Measurements from ENCODE around the gene NFIA.
"Not testable (repeated sequence)": the region's sequence is repeated elsewhere in the genome, so short reads cannot be mapped to it uniquely, and the experiment has no call there.

The NFIA gene

DNA sequence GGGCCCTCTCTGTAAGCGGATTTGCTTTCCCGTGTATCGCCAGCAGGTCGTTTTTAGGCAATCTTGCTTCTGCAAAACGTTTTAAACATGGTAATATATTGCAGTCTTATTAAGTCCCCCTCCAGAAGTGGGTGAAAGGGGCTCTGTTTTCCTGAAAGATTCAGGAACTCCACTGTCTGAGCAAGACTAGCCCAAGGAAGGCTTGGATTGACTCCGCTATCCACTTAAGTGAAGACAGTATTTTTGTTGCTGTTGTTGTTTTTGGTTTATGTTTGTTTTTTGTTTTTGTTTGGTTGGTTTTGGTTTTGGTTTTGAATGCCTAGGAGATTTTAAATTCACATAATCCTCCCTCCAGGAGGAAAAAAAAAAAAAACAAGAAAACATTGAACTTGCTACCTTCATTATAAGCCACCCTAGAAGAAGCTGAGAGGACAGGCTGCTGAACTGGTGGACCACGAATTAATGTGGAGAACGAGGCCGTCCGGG lies 29.1 kb upstream of the NFIA start:
- H3K27me3 ChIP-seq (ENCODE audit: insufficient read depth, low read length): peaks cover 79% of the 10 kb centered on the region
- no peak overlapping the region for H2AFZ ChIP-seq (ENCODE audit: low read depth, low read length)
- H3K4me3 ChIP-seq (ENCODE audit: low read length): no peak overlapping the region
- H3K4me1 ChIP-seq (ENCODE audit: insufficient read depth, low read length): no peaks in the 10 kb centered on the region
- H3K36me3 ChIP-seq (ENCODE audit: insufficient read depth, low read length): no peaks in the 10 kb centered on the region
- no peaks in the 10 kb centered on the region for H3K9me3 ChIP-seq (ENCODE audit: low read length)

DNA sequence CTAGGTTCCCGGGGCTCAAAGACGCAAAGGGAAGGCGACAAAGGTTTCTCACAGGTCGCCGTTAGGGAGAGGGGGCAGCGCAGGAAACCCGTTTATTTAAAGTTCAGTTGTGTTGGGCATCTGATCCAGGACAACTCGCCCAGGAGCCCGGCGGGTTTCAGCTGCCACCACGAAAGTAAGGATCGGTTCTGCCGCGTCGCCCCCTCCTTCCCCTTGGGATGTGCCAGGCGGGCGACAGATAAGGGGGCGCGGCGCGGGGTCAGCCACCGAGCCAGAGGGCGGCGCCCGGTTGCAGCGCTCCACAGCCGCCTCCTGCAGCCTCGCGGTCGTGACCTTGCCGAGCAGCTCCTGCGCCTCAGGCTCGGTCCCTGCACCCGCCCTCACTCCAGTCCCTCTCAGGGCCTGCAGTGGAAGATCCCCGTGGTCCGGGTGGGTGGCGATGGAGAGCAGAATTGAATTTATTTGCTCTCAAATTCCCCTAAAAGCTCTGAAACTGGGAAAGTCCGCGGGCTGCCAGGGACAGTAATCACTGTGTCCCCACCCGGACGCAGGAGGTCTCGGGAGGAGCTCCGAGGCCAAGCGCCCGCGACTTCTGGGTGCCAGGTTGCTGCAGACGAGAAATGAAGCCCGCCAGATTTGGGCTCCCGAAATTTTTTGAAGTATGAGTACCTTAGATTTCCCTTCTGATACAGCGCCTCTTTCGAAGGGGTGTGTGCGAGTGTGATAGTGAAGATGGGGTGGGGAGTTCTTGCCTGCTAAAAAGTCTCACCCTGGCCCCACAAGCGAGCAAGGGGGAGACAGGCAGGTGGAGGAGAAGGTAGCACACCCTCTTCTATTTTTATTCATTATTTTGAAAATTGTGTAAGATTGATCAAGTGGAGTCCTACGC lies 28.4 kb upstream of the NFIA start:
- Histone ChIP-seq H3K36me3 (ENCODE audit: insufficient read depth, low read length) (no peaks in the 10 kb centered on the region), H3K4me3 (ENCODE audit: low read length) (no peak overlapping the region), H2AFZ (ENCODE audit: low read depth, low read length) (no peak overlapping the region), H3K27me3 (ENCODE audit: insufficient read depth, low read length) (peaks cover 84% of the 10 kb centered on the region), H3K4me1 (ENCODE audit: insufficient read depth, low read length) (no peaks in the 10 kb centered on the region), H3K9me3 (ENCODE audit: low read length) (no peaks in the 10 kb centered on the region)

DNA sequence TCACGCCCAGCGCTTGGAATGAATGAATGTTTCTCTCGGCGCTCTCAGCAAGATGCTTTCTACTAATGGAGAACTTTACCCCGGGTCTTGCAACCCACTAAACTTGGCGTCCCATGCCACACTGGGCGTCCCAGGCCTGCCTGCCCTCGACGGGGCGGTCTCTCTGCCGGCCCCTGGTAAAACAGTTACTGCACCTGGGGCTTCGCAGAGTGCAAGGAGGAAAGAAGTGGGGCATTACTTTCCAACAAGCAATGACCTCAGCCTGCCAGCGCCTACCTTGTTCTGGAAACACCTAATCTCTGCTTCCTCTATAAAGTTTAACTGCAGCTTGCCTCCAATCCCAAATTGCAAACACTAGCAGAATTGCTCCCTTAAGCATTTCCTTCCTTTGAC lies 27.8 kb upstream of the NFIA start:
- Histone ChIP-seq H3K36me3 (ENCODE audit: insufficient read depth, low read length) (no peaks in the 10 kb centered on the region), H3K27me3 (ENCODE audit: insufficient read depth, low read length) (peaks cover 82% of the 10 kb centered on the region), H3K9me3 (ENCODE audit: low read length) (no peaks in the 10 kb centered on the region), H2AFZ (ENCODE audit: low read depth, low read length) (no peak overlapping the region), H3K4me1 (ENCODE audit: insufficient read depth, low read length) (no peaks in the 10 kb centered on the region), H3K4me3 (ENCODE audit: low read length) (no peak overlapping the region)

DNA sequence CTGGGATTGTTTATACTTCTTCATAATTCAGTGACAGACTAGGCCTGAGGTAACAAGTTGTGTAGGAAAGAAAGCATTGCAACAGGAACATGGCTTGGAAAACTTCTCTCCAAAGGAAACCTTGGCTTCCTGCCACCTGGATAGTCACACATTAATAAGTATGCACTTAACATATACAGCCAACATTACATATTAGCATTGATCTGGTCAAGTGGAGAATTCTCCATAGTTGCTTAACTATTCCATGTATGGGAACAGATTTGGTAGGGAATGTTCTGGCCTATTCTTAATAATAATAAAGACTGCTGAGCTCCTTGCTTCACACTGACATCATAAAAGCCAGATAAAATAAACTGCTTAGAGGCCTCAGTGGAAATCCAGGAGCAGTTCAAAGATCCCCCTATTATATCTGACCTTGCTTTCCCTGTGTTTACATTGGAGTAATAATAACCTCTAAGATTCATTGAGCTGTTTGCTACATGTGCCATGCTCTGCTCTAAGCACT lies 27.2 kb upstream of the NFIA start:
- Histone ChIP-seq H3K36me3 (ENCODE audit: insufficient read depth, low read length) (no peaks in the 10 kb centered on the region), H3K9me3 (ENCODE audit: low read length) (no peaks in the 10 kb centered on the region), H2AFZ (ENCODE audit: low read depth, low read length) (no peak overlapping the region), H3K4me3 (ENCODE audit: low read length) (no peak overlapping the region), H3K27me3 (ENCODE audit: insufficient read depth, low read length) (peaks cover 80% of the 10 kb centered on the region), H3K4me1 (ENCODE audit: insufficient read depth, low read length) (no peaks in the 10 kb centered on the region)

DNA sequence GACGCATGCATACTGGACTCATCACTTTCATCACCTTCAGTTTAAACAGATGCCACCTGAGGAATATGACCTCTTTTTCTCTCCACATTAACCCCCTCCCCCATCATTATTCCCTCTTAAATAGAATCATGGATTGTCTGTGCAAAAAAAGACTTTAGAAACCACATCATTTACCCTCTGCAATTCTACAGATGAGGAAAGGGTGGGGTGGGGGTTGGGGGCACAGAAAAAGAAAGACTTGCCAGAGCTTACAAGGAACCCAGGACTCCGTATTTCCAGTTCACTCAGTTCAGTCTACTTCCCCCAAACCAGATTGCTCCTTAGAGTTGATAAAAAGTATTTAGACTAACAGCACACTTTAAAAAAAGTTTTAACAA lies 26.2 kb upstream of the NFIA start:
- H3K4me3 ChIP-seq (ENCODE audit: low read length): no peak overlapping the region
- H3K27me3 ChIP-seq (ENCODE audit: insufficient read depth, low read length): peaks cover 74% of the 10 kb centered on the region
- no peaks in the 10 kb centered on the region for H3K9me3 ChIP-seq (ENCODE audit: low read length)

DNA sequence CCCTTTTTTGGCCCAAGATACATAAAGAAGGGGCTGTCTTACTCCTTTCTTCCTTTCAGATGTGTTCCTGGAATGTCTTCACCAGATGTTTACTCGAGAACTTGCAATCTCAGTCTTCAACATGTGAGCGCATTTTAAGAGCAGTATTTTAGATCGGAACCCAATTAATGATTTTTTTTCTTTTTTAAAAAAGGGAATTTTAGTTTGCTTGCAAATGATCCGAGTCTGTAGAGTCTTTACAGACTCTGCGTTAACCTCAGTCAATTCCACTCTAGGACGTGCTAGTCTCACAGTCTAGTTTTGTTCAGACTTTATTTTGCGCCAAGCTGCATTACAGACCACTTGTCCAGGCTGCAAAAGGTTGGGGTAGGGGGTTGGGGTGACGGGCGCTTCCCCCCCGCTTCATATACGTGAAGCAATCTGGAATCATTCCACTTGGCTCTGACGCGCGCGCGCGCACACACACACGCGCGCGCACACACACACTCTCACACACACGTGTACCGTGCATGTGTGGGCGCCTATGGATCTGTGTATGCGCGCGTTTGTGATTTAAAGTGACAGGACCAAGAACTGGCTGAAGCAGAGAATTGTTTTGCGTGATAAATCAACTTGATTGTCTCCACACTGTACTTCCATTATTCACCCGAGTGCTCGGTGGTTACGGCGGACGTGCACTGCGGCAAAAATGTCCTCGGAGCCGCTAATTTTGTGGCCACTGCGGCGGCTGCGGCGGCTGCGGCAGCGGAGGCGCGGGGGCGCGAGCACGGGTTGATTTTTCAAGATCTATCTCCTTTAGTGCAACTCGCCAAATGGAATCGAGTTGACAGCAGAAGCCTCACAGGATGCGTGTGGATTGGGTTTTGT lies 25.6 kb upstream of the NFIA start:
- peak overlapping the region; percentile 32 for H2AFZ ChIP-seq (ENCODE audit: low read depth, low read length)
- H3K27me3 ChIP-seq (ENCODE audit: insufficient read depth, low read length): peaks cover 68% of the 10 kb centered on the region
- H3K4me1 ChIP-seq (ENCODE audit: insufficient read depth, low read length): no peaks in the 10 kb centered on the region
- H3K36me3 ChIP-seq (ENCODE audit: insufficient read depth, low read length): no peaks in the 10 kb centered on the region
- no peaks in the 10 kb centered on the region for H3K9me3 ChIP-seq (ENCODE audit: low read length)
- H3K4me3 ChIP-seq (ENCODE audit: low read length): peak overlapping the region; percentile 40

More for the DNA sequence above, 26.2 kb upstream of the NFIA start:
- no peak overlapping the region for H2AFZ ChIP-seq (ENCODE audit: low read depth, low read length)
- H3K36me3 ChIP-seq (ENCODE audit: insufficient read depth, low read length): no peaks in the 10 kb centered on the region
- H3K4me1 ChIP-seq (ENCODE audit: insufficient read depth, low read length): no peaks in the 10 kb centered on the region

DNA sequence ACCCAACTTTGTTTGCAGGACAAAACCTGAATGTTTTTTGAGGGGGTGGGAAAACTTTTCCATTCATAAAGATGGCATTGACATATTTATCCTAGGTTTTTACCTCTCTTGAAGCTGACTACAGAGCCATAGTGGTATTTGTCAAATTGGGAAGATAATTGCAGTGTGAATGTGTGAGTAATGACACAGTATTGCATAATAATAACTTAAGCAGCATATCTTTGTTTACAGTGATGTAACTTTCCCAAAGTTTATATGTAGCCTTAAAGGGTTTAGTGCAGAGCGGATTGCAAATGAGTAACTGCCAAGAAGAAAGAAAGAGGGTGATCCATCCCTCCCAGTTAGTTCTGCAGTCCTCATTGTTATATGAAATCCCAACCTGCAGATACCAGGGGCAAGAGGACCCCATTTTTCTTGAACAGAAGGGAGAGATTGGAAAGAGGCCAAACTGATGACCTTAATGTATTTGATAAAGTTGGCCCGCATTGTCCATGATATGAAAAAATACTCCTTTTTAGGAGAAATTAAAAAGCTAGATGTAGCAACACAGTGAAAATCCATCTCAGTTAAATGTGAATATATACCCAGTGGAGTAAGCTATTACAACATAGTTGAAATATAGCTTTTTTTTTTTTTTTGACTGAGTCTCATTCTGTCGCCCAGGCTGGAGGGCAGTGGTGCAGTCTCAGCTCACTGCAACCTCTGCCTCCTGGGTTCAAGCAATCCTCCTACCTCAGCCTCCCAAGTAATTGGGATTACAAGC lies 23.7 kb upstream of the NFIA start:
- Histone ChIP-seq H3K4me3 (ENCODE audit: low read length) (no peak overlapping the region), H2AFZ (ENCODE audit: low read depth, low read length) (no peak overlapping the region), H3K27me3 (ENCODE audit: insufficient read depth, low read length) (peaks cover 49% of the 10 kb centered on the region), H3K36me3 (ENCODE audit: insufficient read depth, low read length) (no peaks in the 10 kb centered on the region), H3K4me1 (ENCODE audit: insufficient read depth, low read length) (no peaks in the 10 kb centered on the region), H3K9me3 (ENCODE audit: low read length) (no peaks in the 10 kb centered on the region)

DNA sequence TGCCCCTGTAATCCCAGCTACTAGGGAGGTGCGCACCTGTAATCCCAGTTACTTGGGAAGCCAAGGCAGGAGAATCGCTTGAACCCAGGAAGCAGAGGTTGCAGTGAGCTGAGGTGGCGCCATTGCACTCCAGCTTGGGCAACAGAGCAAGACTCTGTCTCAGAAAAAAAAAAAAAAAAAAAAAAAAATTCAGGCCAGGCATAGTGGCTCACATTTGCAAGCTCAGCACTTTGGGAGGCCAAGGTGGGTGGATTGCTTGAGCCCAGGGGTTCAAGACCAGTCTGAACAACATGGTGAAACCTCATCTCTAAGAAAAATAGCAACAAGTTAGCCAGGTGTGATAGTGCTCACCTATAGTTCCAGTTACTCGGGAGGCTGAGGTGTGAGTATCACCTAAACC lies 20.8 kb upstream of the NFIA start:
- not testable (repeated sequence) for H3K36me3 ChIP-seq (ENCODE audit: insufficient read depth, low read length); H3K4me3 ChIP-seq (ENCODE audit: low read length); H3K9me3 ChIP-seq (ENCODE audit: low read length); H2AFZ ChIP-seq (ENCODE audit: low read depth, low read length); H3K4me1 ChIP-seq (ENCODE audit: insufficient read depth, low read length)
- peaks cover 20% of the 10 kb centered on the region for H3K27me3 ChIP-seq (ENCODE audit: insufficient read depth, low read length)

DNA sequence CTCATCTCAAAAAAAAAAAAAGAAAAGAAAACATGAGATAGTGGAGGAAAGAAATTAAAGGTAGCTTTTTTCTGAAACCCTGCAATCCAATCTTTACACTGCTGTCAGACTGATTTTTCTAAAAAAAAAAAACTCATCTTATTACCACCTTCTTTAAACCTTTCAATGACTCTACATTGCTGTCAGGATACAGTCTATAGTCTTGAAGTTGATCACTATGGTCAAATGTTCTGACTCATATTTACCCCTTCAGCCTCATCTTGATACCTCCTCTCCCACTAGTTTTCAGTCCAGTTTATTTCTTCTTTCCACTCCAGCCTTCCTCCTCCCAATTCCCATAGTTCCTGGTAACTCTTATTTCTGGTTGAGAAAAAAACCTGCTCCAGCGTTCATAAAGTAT lies 17.7 kb upstream of the NFIA start:
- Histone ChIP-seq H3K4me1 (ENCODE audit: insufficient read depth, low read length) (no peaks in the 10 kb centered on the region), H3K27me3 (ENCODE audit: insufficient read depth, low read length) (no peaks in the 10 kb centered on the region), H3K4me3 (ENCODE audit: low read length) (no peak overlapping the region), H3K9me3 (ENCODE audit: low read length) (no peaks in the 10 kb centered on the region), H3K36me3 (ENCODE audit: insufficient read depth, low read length) (no peaks in the 10 kb centered on the region), H2AFZ (ENCODE audit: low read depth, low read length) (no peak overlapping the region)

DNA sequence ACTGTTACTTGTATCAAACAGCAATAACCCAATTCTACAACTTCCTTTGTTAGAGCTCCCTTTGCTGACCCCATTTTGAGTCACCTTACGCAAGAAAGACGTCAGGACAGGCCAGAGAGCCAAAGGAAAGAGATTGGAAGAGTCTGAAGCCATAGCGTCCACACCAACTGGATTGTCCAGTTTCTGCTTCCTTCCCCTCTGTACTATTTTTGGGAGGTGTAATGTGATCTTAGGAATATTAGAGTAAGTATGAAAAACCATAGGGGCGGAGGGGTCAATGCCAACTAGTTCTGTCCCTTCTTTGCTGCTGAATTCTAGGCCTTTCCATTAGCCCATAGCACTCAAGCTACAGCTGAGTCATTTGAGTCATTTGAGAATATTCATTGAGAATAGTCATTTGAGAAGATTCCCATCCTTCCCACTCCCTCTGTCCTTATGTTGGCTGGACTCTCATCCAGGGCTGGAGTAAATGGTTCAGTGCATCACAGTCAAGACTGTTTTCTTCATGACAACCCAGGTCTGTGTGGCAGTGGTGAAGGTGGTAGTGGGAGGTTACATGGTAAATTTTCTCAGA lies 14.8 kb upstream of the NFIA start:
- H3K9me3 ChIP-seq (ENCODE audit: low read length): no peaks in the 10 kb centered on the region
- no peak overlapping the region for H2AFZ ChIP-seq (ENCODE audit: low read depth, low read length)
- H3K4me1 ChIP-seq (ENCODE audit: insufficient read depth, low read length): no peaks in the 10 kb centered on the region
- H3K36me3 ChIP-seq (ENCODE audit: insufficient read depth, low read length): no peaks in the 10 kb centered on the region
- no peaks in the 10 kb centered on the region for H3K27me3 ChIP-seq (ENCODE audit: insufficient read depth, low read length)
- no peak overlapping the region for H3K4me3 ChIP-seq (ENCODE audit: low read length)

DNA sequence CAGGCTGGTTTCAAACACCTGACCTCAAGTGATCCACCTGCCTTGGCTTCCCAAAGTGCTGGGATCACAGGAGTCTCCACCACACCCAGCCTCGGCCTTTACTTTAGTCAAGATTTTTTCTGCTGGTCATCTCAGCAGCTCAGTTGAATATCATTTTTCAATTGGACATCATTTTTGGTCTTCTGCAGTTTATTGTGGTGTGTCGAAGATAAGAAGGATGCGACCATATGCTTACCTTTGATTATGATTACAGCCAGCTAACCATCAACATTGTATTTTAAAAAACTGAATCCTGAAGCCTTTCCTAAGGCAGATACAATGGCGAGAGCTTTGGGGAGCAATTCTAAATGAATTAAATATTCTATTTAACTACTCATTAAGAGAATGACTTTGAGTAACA lies 12.3 kb upstream of the NFIA start:
- H3K27me3 ChIP-seq (ENCODE audit: insufficient read depth, low read length): no peaks in the 10 kb centered on the region
- H3K36me3 ChIP-seq (ENCODE audit: insufficient read depth, low read length): no peaks in the 10 kb centered on the region
- no peaks in the 10 kb centered on the region for H3K4me1 ChIP-seq (ENCODE audit: insufficient read depth, low read length)
- no peaks in the 10 kb centered on the region for H3K9me3 ChIP-seq (ENCODE audit: low read length)
- H3K4me3 ChIP-seq (ENCODE audit: low read length): no peak overlapping the region
- no peak overlapping the region for H2AFZ ChIP-seq (ENCODE audit: low read depth, low read length)

DNA sequence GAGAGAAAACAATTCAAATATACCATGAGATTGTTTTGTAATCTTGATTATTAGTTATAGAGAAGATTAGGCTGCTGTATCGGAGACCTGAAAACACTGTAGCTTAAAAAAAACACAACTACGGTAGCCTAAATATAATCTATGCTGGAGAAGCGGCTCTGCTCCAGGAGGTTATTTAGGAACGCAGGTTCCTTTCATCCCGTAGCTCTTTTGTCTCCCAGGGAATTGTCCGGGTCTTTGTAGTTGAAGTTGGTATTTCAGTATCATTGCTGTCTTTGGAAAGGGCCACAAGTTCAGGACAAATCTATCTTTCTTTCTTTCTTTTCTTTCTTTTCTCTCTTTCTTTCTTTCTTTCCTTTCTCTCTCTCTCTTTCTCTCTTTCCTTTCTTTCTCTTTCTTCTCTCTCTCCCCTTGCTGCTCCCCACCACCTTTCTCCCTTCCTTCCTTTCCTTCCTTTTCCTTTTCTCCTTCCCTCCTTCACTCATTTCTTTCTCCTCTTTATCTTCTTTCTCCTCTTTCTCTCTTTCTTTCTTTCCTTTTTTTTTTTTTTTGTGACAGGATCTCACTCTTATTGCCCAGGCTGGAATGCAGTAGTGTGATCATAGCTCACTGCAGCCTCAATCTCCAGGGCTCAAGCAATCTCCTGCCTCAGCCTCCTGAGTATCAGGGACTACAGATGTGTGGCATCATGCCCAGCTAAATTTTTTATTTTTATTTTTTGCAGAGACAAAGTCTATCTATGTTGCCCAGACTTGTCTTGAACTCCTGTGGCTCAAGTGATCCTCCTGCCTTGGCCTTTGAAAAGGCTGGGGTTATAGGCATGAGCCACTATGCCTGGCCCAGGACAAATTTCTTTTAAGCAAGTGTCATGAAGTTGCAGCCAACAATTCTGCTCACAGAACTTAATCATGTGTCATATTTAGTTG lies 10.9 kb upstream of the NFIA start:
- Histone ChIP-seq H3K4me1 (ENCODE audit: insufficient read depth, low read length) (no peaks in the 10 kb centered on the region), H2AFZ (ENCODE audit: low read depth, low read length) (no peak overlapping the region), H3K27me3 (ENCODE audit: insufficient read depth, low read length) (no peaks in the 10 kb centered on the region), H3K9me3 (ENCODE audit: low read length) (no peaks in the 10 kb centered on the region), H3K4me3 (ENCODE audit: low read length) (no peak overlapping the region), H3K36me3 (ENCODE audit: insufficient read depth, low read length) (no peaks in the 10 kb centered on the region)
